Measurements from ENCODE around the gene ZNF222.
A peak's percentile ranks its signal among the peaks of the same experiment; 100 is the strongest.

Gene ZNF222

GRCh38 chr19:44024900-44025216 is 321 bp upstream of the ZNF222 start:
- peaks cover 3% of the 10 kb centered on the region for H3K27me3 Mint-ChIP-seq
- peaks cover 23% of the 10 kb centered on the region for H3K4me1 Mint-ChIP-seq (ENCODE audit: low read depth)
- H3K9me3 Mint-ChIP-seq: peaks cover 57% of the 10 kb centered on the region
- no peak for DNase-seq
- peaks cover 52% of the 10 kb centered on the region for H3K36me3 Mint-ChIP-seq (ENCODE audit: low read depth)
- H3K27ac Mint-ChIP-seq: peak overlapping the region; percentile 90
- H3K4me3 Mint-ChIP-seq: peak overlapping the region; percentile 85

- Mint-ChIP-seq H3K9me3 (peaks cover 55% of the 10 kb centered on the region), H3K4me1 (ENCODE audit: low read depth) (peaks cover 23% of the 10 kb centered on the region), H3K36me3 (ENCODE audit: low read depth) (peaks cover 69% of the 10 kb centered on the region), H3K4me3 (peak overlapping the region; percentile 13), H3K27me3 (no peaks in the 10 kb centered on the region), H3K27ac (no peak overlapping the region)
- no peak for DNase-seq
Observed at GRCh38 chr19:44026622-44027021, 1.4 kb downstream of the ZNF222 start.

GRCh38 chr19:44032001-44032610 is 6.9 kb downstream of the ZNF222 start:
- no peak overlapping the region for H3K27ac Mint-ChIP-seq
- no peaks in the 10 kb centered on the region for H3K4me1 Mint-ChIP-seq (ENCODE audit: low read depth)
- H3K4me3 Mint-ChIP-seq: no peak overlapping the region
- no peak for DNase-seq
- no peaks in the 10 kb centered on the region for H3K27me3 Mint-ChIP-seq
- peaks cover 71% of the 10 kb centered on the region for H3K9me3 Mint-ChIP-seq
- H3K36me3 Mint-ChIP-seq (ENCODE audit: low read depth): peaks cover 69% of the 10 kb centered on the region

DNA sequence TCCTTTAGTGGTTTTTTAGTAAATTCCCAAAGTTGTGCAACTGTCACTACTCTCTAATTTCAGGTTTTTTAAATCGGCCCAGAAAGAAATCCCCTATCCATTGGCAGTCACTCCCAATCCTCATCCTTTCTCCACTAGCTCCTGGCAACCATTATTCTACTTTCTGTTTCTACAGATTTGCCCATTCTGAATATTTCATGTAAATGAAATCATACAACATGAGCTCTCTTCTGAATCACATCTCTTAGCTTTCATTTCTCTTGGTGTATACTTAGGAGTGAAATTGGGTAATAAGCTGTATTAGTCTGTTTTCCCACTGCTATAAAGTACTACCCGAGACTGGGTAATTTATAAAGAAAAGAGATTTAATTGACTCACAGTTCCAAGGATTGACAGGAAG is 17.0 kb downstream of the ZNF222 start:
- H3K27ac Mint-ChIP-seq: no peak overlapping the region
- DNase-seq: no peak
- H3K27me3 Mint-ChIP-seq: peaks cover 32% of the 10 kb centered on the region
- H3K9me3 Mint-ChIP-seq: peaks cover 45% of the 10 kb centered on the region
- no peak overlapping the region for H3K4me3 Mint-ChIP-seq
- no peaks in the 10 kb centered on the region for H3K4me1 Mint-ChIP-seq (ENCODE audit: low read depth)
- peaks cover 8% of the 10 kb centered on the region for H3K36me3 Mint-ChIP-seq (ENCODE audit: low read depth)

DNA sequence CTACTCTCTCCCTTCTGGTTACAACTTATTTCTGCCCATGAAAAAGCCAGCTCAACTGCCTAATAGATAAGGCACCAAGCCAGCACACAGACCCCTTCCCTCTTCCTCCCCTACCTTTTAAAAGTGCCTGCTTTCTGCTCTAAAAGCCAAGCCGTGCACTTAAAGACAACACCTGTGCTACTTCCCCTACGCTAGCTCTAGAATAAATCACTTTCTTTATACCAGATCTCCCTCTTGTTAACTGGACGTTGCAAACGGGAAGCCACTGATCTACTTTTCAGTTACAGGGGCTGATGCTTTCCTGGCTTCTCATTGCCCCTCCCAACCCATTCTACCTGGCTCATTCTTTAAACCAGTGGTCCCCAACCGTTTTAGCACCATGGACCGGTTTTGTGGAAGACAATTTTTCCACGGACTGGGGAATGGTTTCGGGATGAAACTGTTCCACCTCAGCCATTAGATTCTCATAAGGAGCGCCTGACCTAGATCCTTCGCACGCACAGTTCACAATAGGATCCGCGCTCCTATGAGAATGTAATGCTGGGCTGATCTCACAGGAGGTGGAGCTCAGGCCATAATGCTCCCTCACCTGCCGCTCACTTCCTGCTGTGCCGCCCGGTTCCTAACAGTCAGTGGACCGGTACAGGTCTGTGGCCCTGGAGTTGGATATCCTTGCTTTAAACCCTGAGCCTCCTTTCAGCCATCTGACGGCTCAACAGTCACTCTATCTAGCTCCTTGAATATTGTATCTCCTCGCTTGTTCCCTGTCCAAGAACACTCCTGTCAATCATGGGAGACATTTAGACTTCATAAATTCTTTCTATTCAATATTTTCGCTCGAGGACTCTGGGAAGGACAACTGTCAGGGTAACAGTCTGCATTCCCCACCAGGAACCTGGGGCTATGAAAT is 25.8 kb downstream of the ZNF222 start:
- Mint-ChIP-seq H3K9me3 (peaks cover 66% of the 10 kb centered on the region), H3K36me3 (ENCODE audit: low read depth) (peaks cover 49% of the 10 kb centered on the region), H3K27me3 (peaks cover 12% of the 10 kb centered on the region), H3K27ac (peak overlapping the region; percentile 71), H3K4me3 (peak overlapping the region; percentile 84), H3K4me1 (ENCODE audit: low read depth) (peaks cover 25% of the 10 kb centered on the region)
- peak; percentile 47 for DNase-seq

DNA sequence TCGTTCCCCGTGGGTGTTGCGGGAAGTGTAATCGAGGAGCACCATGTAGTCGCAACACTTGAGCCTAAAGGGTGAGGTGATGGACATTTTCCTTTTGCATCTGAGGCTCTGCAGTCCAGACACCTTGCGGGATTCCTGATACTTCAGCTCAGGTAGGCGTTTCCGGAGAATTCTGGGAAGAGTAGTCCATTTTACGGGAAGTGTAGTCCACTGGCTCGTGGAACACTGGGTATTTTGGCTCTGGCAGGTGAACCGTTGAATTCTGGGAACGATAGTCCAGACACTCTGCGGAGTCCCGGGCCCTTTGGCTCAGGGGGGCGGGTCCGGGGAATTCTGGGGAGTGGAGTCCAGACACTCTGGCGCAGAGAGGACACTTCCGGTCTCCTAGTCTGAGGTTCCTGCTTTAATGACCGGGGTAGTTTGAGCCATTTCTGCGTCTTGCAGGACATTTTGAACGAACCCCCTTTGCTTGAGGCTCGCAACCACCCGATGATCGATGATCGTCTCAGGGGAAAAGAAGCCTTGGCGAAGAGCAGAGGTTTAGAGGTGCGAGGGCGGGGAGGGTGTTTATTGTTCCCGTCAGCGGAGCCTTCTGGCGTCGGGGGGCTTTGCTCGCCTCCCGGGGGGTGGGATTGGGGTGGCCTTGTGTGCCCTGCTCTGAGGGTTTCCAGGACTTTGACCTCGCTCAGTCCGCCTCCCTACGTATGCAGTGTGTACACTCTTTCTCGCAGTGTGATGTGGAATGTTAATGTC is 26.6 kb downstream of the ZNF222 start, which contains the start of gene ZNF223:
Gene ZNF223 (plus strand): TSS at position 387 of the 753 bp plus-strand sequence. CDS start 3,141 bp downstream, outside the sequence.
- DNase-seq: peak; percentile 83
- Mint-ChIP-seq H3K9me3 (peaks cover 65% of the 10 kb centered on the region), H3K27me3 (peaks cover 9% of the 10 kb centered on the region), H3K36me3 (ENCODE audit: low read depth) (peaks cover 54% of the 10 kb centered on the region), H3K27ac (peak within 1 kb of the TSS; percentile 71), H3K4me1 (ENCODE audit: low read depth) (peaks cover 25% of the 10 kb centered on the region), H3K4me3 (peak within 1 kb of the TSS; percentile 84)

DNA sequence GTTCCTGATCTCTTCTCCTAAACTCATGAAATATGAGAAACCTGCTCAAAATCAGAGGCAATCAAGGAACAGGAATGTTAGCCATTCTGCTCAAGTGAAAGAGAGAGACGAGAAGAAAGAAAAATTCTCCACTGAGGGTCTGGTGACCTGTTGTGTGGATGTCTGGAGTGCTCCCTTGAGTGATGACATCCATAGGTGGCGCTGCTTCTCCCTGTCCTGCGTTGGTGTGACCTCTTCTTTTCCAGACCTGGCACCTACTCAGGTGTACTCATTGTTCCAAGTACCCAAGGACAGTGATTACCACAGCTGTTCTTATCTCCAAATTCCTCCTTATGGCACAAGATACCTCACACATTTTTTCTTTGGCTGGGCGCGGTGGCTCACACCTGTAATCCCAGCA is 30.7 kb downstream of the ZNF222 start:
- DNase-seq: no peak
- Mint-ChIP-seq H3K9me3 (peaks cover 66% of the 10 kb centered on the region), H3K4me3 (no peak overlapping the region), H3K4me1 (ENCODE audit: low read depth) (peaks cover 19% of the 10 kb centered on the region), H3K27ac (no peak overlapping the region), H3K27me3 (no peaks in the 10 kb centered on the region), H3K36me3 (ENCODE audit: low read depth) (peaks cover 91% of the 10 kb centered on the region)

DNA sequence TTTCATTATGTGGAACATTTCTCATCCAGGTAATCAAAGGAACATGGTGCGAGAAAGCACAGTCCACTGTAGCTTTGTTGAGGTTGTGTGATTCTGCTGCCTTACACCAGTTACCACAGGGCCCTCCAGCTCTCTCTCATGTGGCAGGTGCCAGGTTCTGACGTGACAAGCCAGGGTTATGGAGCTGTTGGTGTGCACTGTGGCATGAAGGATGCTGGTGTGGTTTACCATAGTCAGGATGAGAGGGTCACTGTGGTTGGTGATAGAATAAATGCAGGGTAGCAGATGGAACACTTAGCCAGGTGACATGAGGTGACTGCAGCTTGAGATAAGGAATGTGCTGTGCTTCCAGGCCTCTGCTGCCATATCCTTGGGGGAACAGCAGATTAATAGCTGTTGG is 34.0 kb downstream of the ZNF222 start:
- H3K36me3 Mint-ChIP-seq (ENCODE audit: low read depth): peaks cover 93% of the 10 kb centered on the region
- no peak overlapping the region for H3K4me3 Mint-ChIP-seq
- no peaks in the 10 kb centered on the region for H3K4me1 Mint-ChIP-seq (ENCODE audit: low read depth)
- no peak for DNase-seq
- H3K9me3 Mint-ChIP-seq: peaks cover 69% of the 10 kb centered on the region
- no peaks in the 10 kb centered on the region for H3K27me3 Mint-ChIP-seq
- no peak overlapping the region for H3K27ac Mint-ChIP-seq

DNA sequence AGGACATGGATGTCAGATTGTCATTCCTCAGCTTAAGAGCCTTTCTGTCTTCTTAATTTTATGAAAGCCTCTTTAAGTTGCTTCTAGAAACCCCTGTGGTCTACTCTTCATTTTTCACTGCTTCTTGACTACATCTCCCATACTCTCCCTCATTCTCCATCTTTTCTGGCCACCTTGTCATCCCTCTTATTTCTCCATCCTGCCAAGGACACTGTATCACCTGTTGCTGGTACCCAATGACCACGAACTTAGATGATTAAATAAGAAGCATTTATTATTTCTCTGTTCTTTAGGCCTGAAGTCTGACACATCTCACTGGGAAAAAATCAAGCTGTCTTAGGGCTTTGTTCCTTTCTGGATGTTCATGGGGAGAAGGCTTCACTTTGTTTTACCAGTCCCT is 35.9 kb downstream of the ZNF222 start:
- DNase-seq: no peak
- no peak overlapping the region for H3K4me3 Mint-ChIP-seq
- H3K4me1 Mint-ChIP-seq (ENCODE audit: low read depth): no peaks in the 10 kb centered on the region
- peaks cover 67% of the 10 kb centered on the region for H3K9me3 Mint-ChIP-seq
- H3K36me3 Mint-ChIP-seq (ENCODE audit: low read depth): peaks cover 93% of the 10 kb centered on the region
- H3K27ac Mint-ChIP-seq: no peak overlapping the region
- no peaks in the 10 kb centered on the region for H3K27me3 Mint-ChIP-seq

GRCh38 chr19:44066305-44066704 is 41.1 kb downstream of the ZNF222 start:
- peaks cover 77% of the 10 kb centered on the region for H3K36me3 Mint-ChIP-seq (ENCODE audit: low read depth)

GRCh38 chr19:44069415-44069814 is 44.2 kb downstream of the ZNF222 start:
- H3K4me1 Mint-ChIP-seq (ENCODE audit: low read depth): peaks cover 24% of the 10 kb centered on the region
- no peak overlapping the region for H3K27ac Mint-ChIP-seq
- H3K4me3 Mint-ChIP-seq: no peak overlapping the region
- peaks cover 65% of the 10 kb centered on the region for H3K36me3 Mint-ChIP-seq (ENCODE audit: low read depth)
- H3K9me3 Mint-ChIP-seq: peaks cover 62% of the 10 kb centered on the region
- no peak for DNase-seq
- H3K27me3 Mint-ChIP-seq: no peaks in the 10 kb centered on the region

More at GRCh38 chr19:44066305-44066704, 41.1 kb downstream of the ZNF222 start:
- Mint-ChIP-seq H3K4me3 (no peak overlapping the region), H3K4me1 (ENCODE audit: low read depth) (peaks cover 5% of the 10 kb centered on the region), H3K27me3 (no peaks in the 10 kb centered on the region), H3K9me3 (peaks cover 76% of the 10 kb centered on the region), H3K27ac (no peak overlapping the region)
- DNase-seq: no peak

GRCh38 chr19:44071824-44072542 is 46.8 kb downstream of the ZNF222 start, which contains the start of gene ZNF284:
TSS of gene ZNF284 (plus strand) at chr19:44072159. CDS start at chr19:44076390, 4,231 bp downstream.
- Mint-ChIP-seq H3K27ac (peak within 1 kb of the TSS; percentile 72), H3K4me1 (ENCODE audit: low read depth) (peaks cover 24% of the 10 kb centered on the region), H3K9me3 (peaks cover 46% of the 10 kb centered on the region), H3K27me3 (no peaks in the 10 kb centered on the region), H3K36me3 (ENCODE audit: low read depth) (peaks cover 58% of the 10 kb centered on the region), H3K4me3 (peak within 1 kb of the TSS; percentile 84)
- DNase-seq: peak; percentile 85

DNA sequence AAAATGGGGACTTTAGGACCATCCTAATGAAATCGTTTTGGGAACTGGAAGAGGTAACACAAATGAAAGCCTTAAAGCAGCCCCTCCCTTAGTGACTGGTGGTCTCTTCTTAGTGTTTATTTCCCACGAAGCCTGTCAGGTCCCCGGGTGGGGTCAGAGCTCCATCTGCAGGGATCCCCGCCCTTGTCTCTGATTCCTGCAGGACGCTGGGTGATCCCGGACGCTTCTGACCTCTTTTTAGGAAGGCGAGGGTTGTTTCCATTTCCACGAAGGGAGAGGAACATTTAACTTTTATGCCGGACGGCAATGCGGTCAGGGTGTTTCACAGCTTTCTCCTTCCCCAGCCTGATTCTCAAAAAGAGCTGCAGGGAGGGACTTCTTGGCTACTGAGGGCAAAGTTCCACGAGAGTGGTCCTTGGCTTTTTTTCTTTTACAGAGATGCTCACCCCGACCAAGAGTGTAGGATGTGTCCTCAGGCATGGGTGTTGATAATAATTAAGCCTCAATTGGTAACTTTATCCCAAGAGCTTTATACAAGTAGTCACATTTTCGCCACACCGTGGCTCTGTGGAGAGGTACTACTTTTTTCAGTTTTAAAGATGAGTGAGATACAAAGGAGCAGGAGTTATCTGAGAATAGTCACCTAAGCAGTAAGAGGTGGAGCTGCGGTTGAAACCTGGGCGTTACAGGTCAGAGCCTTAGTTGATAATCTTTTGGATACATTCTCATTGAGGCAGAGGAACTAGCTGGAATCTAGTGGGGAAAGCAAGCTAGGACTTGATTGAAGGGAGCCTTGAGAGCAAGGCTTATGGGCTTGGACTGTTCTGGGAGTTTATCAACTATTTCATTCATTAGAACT is 47.6 kb downstream of the ZNF222 start:
- peak overlapping the region; percentile 72 for H3K27ac Mint-ChIP-seq
- peaks cover 43% of the 10 kb centered on the region for H3K9me3 Mint-ChIP-seq
- H3K36me3 Mint-ChIP-seq (ENCODE audit: low read depth): peaks cover 57% of the 10 kb centered on the region
- no peak for DNase-seq
- peaks cover 24% of the 10 kb centered on the region for H3K4me1 Mint-ChIP-seq (ENCODE audit: low read depth)
- H3K27me3 Mint-ChIP-seq: no peaks in the 10 kb centered on the region
- H3K4me3 Mint-ChIP-seq: peak overlapping the region; percentile 84
